ENCODE measurements around the gene ZNF423.

DNA sequence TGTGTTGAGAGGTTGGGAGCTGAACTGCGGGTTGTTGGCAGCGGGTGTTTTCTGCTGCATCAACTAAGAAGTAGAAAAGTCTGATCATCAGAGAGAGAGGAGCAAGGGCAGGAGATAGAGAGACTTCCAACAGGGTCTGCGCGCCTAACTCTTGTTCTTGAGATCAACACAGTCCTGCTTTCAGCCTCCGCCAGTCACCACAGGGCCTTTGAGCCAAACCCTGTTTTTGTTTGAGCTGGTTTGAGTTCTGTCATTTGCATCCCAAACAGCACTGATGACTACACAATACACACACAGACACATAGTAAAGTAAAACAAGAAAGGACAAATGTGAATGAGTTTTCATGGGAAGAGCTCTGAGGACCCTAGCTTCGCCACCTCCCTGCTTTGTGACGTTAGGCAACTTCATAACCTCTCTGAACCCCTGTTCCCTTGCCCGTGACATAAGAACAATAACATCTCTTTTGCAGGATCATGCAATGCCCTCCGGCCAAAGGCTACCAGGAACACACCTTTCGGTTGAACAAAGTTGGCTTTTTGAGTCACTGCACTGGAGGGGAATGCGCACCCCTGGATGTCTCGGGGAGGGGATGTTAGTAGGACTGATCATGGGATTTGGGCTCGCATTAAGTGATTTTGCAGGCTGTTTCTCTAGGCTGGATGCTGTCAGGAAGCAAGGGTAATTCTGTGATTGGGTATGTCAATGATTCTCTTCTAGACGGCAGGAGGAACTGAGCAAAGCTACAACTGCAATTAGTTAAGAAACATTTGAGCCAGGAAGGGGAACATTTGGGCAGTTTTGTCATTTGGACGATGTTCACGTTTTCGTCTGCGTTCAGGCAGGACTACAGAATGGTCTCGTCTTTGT is 390.0 kb downstream of the ZNF423 start:
- TF ChIP-seq, protein P1, sequence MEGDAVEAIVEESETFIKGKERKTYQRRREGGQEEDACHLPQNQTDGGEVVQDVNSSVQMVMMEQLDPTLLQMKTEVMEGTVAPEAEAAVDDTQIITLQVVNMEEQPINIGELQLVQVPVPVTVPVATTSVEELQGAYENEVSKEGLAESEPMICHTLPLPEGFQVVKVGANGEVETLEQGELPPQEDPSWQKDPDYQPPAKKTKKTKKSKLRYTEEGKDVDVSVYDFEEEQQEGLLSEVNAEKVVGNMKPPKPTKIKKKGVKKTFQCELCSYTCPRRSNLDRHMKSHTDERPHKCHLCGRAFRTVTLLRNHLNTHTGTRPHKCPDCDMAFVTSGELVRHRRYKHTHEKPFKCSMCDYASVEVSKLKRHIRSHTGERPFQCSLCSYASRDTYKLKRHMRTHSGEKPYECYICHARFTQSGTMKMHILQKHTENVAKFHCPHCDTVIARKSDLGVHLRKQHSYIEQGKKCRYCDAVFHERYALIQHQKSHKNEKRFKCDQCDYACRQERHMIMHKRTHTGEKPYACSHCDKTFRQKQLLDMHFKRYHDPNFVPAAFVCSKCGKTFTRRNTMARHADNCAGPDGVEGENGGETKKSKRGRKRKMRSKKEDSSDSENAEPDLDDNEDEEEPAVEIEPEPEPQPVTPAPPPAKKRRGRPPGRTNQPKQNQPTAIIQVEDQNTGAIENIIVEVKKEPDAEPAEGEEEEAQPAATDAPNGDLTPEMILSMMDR (IDR thresholded peaks at IDR 0.05; ENCODE audit: borderline replicate concordance, extremely low read depth, low read length, poor library complexity, severe bottlenecking) = no peak
- TF ChIP-seq EZH2 (IDR thresholded peaks at IDR 0.05; ENCODE audit: borderline replicate concordance, low read depth, low read length, severe bottlenecking) = no peak
